NCI-H526 treated with DMSO at 0.1 percent for 48 hours (cell line): ENCODE data around the gene CRACR2B.
A peak's percentile ranks its signal among the peaks of the same experiment; 100 is the strongest.

Experiments used
- DNase-seq: peaks from one replicate; lab custom pipeline; 2025; lab: John Stamatoyannopoulos, UW

Gene CRACR2B

DNA sequence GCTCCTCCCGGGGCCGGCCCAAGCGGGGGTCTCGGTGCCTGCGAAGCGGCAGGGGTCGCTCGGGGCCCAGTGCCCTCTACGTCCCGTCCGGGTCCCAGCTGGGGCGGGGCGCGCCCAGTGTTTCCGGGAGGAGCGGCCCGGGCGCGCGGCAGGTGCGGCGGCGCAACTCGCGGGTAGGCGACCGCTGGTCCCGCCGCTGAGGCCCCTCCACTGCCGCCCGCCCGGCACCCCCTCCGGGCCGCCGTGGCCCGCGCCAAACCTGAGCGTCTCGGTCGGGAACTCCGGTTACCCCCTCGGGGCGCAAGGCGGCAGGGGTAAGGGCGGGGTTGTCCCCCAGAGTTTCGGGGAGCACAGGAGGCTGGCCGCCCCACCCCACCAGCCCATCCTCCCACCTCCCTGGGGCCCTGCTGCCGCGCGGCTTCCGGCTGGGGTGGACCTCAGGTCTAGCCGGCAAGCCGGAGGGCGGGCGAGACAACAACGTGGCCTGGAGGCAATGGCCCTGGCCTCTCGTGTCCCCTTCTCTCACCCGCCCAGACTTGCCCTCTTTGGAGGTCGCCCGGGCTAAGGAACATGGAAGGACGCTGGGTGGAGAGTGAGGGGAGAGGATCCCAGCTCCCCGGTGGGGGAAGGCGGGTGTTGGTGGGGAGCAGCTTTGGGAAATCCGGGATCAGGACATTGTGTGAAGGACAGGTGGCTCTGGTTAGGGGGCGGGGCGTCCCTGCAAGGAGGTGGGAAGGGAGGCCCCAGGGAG lies 398 bp upstream of the CRACR2B start:
- DNase-seq, result peak; percentile 54

DNA sequence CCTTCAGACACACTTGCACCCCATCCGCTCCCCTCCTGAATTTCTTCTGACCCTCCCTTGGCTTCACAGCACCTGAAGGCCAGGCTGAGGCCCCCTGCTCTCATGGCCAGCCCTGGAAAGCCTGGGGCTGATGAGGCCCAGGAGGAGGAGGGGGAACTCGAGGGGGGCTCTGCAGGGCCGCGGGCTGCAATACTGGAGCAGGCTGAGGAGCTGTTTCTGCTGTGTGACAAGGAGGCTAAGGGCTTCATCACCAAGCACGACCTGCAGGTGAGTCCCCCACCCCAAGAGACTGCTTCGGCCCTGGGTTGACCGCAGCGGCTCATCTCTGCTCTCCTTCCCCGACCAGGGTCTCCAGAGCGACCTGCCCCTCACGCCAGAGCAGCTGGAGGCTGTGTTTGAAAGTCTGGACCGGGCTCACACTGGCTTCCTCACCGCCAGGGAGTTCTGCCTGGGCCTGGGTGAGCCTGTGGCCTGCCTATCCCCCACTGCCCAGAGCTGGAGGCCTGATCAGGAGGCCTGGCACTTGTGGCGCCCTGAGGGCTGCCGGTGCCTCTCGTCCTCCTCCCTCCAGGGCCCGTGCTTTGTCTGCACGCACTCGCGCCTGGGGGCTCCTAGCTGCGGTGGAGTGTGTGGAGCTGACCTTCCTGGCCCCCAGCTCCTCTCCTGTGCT lies 922 bp downstream of the CRACR2B start:
- no peak for DNase-seq

DNA sequence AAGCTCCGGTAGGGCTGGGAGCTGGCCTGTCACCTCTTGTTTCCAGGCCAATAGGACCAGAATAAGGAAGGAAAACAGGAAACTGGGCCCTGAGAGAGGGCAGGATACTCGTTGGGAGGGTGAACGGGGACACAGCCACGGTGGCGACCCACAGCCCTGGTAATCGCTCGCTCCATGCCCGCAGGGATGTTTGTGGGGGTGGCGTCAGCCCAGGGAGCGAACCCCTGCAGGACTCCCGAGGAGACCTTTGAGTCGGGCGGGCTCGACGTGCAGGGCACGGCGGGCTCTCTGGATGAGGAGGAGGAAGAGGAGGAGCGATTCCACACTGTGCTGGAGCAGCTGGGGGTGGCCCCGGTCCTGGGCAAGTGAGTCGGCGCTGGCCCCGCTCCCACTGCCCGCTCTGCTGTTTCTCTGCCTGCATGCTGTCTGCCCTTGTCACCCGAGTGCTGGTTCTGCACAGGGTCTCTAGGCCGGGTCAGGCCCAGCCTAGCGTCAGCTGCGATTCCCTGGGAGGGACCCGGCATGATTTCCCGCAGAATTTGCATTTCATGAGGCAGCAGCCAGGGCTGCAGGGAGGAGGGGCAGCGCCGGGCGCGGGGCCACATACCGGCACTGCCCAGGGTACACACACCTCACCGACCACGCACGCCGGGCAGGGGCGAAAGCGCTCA lies 1.6 kb downstream of the CRACR2B start:
- DNase-seq, result peak; percentile 82

DNA sequence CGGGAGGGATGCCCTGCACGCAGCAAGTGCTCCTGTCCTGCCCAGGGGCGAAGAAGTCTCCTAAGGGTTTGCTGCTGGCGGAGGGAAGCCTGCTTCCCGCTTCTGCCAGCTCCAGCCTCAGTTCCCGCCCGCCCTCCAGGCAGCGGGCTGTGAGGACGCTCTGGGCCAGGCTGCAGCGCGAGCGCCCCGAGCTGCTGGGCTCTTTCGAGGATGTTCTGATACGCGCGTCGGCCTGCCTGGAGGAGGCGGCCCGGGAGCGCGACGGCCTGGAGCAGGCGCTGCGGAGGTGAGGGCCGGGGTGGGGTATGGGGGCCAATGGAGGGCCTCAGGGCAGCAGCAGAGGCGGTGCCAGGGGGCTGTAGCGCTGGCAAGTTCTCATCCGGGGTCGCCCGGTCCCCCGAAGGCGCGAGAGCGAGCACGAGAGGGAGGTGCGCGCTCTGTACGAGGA lies 2.2 kb downstream of the CRACR2B start:
- no peak for DNase-seq

DNA sequence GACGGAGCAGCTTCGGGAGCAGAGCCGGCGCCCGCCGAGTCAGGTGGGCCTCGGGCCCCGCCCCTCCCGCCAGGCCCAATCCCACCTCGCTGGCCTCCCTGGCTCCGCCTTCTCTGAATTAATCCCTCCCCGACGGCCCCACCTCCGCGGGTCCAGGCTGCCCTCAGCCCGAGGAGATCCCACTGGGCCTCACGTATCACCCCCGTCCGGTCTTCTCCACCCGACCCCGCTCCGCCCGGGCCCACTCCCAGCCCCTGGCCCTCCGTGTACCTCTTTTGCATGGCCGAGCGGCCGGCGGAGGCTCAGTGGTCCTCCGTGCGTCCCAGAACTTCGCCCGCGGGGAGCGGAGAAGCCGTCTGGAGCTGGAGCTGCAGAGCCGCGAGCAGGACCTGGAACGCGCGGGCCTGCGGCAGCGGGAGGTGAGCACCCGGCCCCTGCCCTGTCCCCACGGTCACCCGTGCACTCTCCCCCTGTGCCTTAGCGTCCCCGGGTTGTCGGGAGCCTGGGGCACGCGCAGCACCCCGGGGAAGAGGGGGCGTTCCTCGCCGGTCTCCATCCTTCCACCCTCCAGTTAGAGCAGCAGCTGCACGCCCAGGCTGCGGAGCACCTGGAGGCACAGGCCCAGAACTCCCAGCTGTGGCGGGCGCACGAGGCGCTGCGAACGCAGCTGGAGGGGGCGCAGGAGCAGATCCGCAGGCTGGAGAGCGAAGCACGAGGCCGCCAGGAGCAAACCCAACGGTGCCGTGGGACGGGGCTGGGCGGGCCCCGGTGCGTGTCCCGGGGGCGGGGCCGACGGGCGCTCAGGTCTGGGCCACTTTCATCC lies 2.8 kb downstream of the CRACR2B start:
- DNase-seq, result peak; percentile 76

DNA sequence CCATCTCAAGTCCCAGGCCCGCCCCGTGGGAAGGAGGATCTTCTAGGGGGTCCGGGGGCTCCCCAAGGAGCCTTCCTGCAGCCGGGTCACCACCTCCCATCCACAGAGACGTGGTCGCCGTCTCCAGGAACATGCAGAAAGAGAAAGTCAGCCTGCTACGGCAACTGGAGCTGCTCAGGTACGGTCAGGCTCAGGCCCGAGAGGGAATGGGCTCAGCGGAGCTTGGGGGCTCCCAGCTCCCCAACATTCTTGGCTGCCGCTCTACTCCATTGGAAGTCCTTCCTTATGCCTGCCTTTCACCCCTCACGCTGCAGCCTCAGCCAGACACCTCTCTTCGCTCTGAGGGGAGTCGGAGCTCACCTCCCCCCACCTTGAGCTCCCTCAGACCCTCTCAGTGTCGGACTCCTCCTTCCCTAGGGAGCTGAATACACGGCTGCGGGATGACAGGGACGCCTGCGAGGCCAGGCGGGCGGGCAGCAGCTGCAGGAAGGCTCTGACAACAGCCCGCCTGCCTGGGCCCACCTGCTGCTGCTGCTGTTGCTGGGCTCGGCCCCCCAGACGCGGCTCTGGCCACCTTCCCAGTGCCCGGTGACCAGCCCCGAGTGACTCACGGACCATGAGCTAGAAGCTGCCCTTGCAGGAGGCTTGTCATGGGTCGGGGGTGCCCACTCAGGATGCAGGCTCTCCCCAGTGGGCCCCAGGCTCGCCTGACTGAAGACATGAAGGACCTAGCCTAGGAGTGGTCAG lies 3.6 kb downstream of the CRACR2B start:
- DNase-seq, result no peak

DNA sequence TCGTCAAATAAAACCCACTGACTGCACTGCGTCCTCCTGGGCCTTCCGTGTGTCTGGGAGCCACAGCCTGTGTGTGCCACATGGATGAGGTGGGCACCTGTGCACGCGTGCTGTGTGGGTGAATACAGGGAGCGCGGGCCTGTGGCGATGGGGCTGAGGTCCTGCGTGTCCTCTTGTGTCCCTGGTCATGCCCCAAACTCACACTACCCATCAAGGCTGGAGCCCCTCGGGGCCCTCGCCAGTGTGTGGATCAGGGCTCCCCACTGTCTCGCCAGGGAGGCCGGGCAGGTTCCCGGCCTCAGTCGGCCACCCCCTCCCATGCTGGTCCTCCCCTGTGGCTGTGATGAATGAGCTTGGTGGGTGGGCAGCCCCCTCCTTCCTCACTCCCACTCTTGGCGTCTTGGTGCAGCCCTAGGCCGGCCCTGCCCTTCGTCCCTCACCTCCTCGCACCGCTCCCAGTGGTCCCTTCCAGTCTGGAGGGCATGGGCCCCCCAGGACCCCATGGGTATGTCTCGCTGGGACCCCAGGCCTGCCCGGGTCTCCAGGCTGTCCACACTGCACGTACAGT lies 4.3 kb downstream of the CRACR2B start:
- no peak for DNase-seq

DNA sequence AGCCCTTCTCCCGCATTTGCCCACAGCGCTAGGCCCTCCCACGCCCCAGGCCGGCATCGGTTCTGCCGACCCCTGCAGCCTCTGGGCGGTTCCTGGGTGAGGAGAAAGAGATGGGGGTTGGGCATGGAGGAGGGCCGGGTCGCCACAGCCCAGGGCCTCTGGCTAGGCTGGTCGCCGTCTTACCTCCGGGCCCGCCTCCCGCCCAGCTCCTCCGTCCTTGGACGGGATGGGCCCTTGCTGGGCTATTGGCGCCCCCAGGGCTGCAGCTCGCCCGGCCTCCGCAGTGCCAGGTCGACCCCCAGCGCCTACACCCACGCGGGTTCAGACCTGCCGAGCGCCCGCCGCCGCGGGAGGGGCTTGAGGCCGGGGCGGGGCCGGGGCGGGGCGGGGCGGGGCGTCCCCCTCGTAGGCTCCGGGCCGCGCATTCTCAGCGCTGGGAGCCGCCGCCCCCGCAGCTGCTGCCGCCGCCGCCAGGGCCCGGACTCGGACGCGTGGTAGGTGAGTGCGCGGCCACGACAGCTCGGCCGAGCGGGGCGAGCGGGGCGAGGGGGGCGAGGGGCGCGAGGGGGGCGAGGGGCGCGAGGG lies 4.9 kb downstream of the CRACR2B start, which contains the start of gene CD151:
TSS of gene CD151 (plus strand) at position 424 of the 585 bp plus-strand sequence. CDS start 3,118 bp downstream, outside the sequence.
- peak; percentile 42 for DNase-seq

DNA sequence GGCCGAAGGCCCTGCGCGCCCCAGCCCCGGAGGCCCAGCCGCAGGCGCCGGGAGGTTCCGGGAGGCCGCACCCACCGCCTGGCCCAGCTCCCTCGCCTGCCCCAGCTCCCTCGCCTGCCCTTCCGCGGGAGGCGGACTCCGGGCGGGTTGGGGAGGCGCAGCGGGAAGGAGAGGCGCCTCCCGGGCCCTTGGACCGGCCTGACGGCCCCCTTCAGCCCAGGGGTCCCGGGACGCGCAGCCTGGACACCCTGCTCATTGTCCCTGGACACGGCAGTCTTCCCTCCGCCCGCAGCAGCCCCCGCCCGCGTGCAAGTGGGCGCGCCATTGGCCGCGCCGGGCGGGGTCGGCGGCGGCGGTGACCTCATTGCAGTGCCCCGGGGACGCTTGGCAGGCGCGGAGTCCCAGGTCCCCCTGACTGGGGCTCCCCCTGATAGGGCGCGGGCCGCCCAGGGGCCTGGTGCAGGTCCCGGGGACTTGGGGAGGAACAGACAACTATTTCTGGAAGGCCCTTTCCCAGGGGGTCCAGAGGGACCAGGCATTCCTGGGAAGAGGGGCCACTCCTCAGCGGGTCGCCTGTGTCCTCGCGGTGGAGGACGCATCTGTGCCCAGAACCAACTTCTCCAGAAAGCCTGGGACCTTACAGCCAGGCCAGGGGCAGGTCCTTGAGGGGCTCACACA lies 5.5 kb downstream of the CRACR2B start:
- no peak for DNase-seq

DNA sequence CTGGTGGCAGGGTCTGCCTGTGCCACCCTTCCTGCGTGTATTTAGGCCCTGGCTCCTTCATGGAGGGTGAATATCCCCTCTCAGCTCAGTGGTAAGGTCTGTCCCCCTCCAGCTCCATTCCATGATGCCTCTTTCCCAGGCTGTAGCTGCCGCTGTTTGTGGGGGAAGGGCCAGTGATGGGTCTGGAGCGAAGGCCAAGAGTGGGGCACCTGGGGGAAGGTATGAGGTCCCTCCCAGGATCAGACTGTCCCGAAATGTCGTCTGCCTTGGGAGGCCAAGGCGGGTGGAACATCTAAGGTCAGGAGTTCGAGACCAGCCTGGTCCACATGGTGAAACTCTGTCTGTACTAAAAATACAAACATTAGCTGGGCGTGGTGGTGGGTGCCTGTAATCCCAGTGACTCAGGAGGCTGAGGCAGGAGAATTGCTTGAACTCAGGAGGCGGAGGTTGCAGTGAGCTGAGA lies 6.2 kb downstream of the CRACR2B start:
- no peak for DNase-seq

DNA sequence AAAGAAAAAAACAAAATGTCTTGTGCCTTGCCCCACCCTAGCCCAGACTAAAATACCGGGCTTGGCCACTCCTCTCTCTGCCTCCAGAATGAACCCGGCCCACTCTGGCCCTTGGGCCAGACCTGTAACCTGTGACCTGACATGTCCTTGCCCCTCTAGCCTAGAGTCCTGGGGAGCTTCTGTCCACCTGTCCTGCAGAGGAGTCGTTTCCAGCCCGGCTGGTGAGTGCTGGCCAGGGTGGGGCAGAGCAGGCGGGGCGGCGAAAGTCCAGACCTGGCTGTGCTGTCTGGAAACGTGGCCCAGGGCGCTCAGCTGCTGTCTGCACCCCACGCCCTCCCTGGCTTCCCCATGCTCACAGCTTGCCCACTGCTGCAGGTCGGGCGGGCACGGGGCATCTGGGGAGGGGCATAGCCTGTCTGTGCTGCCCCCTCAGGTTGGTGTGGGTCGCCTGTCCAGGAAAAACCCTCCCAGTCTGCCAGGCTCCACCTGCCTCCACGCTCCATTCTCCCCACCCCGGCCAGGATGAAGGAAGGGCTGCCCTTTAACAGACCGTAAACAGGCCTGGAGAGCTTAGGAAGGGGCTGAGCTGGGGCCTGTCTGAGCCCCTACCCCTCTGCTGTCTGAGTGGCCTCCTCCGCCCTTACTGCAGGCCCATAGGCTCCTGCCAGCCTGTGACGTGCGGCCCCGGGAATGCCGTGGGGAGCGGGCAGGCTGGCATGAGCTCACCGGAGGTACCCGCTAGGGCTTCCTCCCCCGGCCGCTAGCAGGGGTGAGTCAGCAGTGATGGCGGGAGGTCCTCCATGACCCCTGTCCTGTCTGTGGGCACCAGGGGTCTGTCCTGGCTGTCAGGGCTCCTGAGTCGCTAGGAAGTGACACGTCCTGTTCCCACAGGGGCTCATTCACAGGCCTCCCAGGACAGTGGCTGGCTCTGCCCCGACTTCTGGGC lies 6.9 kb downstream of the CRACR2B start:
- DNase-seq, result no peak

DNA sequence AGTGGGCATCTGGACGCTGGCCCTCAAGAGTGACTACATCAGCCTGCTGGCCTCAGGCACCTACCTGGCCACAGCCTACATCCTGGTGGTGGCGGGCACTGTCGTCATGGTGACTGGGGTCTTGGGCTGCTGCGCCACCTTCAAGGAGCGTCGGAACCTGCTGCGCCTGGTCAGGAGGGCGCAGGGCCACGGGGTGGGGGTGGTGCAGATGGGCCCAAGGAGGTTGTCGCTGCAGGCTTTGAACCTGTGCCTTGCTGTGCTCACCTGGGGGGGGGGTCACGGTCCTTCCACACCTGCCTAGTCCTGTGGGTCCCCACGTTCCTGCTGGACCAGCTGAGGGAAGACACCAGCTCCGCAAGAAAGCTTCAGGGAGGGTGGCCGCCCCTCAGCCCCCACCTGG lies 8.6 kb downstream of the CRACR2B start:
- DNase-seq, result no peak

DNA sequence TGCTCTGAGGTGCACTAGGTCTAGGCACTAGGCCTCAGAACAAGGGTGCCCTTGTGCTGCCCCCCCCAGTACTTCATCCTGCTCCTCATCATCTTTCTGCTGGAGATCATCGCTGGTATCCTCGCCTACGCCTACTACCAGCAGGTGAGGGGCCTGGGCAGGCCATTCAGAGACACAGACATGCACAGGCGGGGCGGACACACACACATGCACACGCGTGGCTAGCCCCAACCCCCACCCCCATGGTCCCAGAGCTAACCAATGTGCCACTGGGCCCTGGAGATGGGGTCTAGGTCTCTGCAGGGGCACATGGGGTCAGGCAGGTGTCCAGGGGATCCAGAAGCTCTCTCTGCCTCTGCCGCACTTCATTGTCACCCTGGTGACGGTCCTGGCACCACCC lies 9.0 kb downstream of the CRACR2B start:
- no peak for DNase-seq

DNA sequence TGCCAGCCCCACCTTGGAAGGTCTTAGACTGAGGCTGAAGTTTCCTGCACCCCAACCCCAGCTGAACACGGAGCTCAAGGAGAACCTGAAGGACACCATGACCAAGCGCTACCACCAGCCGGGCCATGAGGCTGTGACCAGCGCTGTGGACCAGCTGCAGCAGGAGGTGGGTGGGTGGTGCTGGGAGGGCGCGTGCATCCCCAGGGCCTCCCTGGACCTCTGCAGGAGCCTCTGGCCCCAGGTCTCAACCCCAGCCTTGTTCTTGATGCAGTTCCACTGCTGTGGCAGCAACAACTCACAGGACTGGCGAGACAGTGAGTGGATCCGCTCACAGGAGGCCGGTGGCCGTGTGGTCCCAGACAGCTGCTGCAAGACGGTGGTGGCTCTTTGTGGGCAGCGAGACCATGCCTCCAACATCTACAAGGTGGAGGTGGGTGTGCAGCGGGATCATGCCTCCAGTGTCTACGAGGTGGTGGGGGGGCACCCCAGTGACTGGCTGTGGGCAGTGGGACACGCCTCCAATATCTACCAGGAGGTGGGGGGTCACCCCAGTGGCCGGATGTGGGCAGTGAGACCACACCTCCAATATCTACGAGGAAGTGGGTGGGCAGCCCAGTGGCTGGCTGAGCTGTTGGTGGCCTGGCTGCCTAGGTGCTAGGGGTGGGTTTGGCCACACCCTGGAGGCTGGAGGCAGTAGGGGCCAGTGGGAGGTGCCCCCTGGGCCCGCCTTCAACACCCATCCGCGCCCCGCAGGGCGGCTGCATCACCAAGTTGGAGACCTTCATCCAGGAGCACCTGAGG lies 9.7 kb downstream of the CRACR2B start:
- DNase-seq, result no peak

DNA sequence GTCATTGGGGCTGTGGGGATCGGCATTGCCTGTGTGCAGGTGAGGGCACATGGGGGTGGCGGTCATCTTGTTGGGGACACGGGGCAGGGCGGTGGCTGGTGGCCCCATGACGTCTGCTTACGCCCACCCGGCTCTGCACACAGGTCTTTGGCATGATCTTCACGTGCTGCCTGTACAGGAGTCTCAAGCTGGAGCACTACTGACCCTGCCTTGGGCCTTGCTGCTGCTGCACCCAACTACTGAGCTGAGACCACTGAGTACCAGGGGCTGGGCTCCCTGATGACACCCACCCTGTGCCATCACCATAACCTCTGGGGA lies 10.2 kb downstream of the CRACR2B start:
- DNase-seq, result no peak

DNA sequence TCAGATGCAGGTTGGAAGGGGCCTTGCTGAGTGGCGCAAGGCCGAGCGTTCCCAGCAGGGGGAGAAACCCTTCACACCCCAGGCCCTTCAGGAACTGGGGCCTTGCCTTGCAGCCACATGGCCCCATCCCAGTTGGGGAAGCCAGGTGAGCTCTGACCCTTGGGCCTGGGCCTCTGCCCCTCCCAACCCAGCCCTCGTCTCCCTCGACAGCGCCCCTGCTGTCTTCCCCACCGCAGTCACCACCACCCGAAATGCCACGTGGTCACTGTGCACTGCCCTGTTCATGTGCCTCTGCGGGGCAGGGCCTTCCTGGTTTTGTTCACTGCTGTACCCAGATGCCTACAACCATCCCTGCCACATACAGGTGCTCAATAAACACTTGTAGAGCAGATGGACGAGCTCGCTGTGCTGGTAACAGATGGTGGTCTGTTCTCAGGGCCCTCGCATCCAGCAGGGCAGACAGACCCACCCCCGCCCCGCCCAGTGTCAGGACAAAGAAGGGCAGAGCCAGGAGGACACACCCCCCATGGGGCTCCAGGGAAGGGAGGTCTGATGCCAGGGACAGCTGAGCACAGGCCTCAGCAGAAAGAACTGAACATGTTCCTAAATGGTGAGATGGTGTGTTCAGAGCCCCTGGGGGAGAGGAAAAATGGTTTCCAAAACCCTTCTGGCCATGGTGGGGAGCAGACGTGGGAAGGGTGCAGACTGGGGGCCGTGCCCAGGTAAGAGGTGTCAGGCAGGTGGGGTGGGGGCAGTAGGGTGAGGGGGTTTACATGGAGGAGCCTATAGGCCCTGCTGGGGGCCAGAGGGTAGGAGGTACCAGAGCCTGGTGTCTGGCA lies 10.9 kb downstream of the CRACR2B start:
- no peak for DNase-seq

DNA sequence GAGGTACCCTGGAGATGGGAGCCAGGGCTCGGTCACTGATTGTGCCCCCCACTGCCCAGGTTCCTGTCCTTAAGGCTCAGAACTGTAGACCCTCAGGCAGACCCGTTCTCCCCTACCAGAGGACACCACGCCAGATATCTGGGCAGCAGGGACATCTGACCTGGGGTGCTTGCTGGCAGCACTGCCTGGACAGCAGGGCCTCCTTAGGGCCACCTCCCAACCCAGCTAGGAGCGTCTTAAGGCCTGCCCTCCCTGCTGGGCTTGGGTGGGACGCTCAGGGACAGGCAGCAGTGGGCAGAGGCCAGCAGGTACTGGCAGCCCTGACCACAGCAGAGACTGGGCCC lies 11.5 kb downstream of the CRACR2B start:
- DNase-seq, result no peak
